DMS 273 (cell line): ENCODE measurements around the gene CAPRIN2.
A peak's percentile ranks its signal among the peaks of the same experiment; 100 is the strongest.

Experiments used
- DNase-seq: peaks from one replicate; lab custom pipeline; 2025; ENCODE audit not compliant: unreplicated experiment; lab: John Stamatoyannopoulos, UW

The CAPRIN2 gene

GRCh38 chr12:30754750-30755394 is at the start of gene CAPRIN2:
TSS of gene CAPRIN2 (minus strand) at chr12:30754951. CDS start at chr12:30753520, 1,431 bp downstream.
- peak; percentile 95 for DNase-seq

- peak; percentile 11 for DNase-seq
Measured at GRCh38 chr12:30797689-30798088, 42.9 kb upstream of the CAPRIN2 start.

GRCh38 chr12:30796891-30797371 is 42.2 kb upstream of the CAPRIN2 start:
- DNase-seq = peak; percentile 36

- DNase-seq = peak; percentile 70
Measured at GRCh38 chr12:30796313-30796780, 41.6 kb upstream of the CAPRIN2 start.

- DNase-seq = peak; percentile 71
Measured at GRCh38 chr12:30795410-30796312, 40.9 kb upstream of the CAPRIN2 start.

- DNase-seq = no peak
Measured at GRCh38 chr12:30794591-30795409, 40.0 kb upstream of the CAPRIN2 start.

GRCh38 chr12:30794020-30794419 is 39.3 kb upstream of the CAPRIN2 start:
- DNase-seq = no peak

GRCh38 chr12:30792648-30793499 is 38.1 kb upstream of the CAPRIN2 start:
- peak; percentile 9 for DNase-seq

GRCh38 chr12:30792085-30792484 is 37.3 kb upstream of the CAPRIN2 start:
- DNase-seq = no peak

- no peak for DNase-seq
Measured at GRCh38 chr12:30788754-30789153, 34.0 kb upstream of the CAPRIN2 start.

- DNase-seq = no peak
Measured at GRCh38 chr12:30785630-30786029, 30.9 kb upstream of the CAPRIN2 start.

- no peak for DNase-seq
Measured at GRCh38 chr12:30784508-30784907, 29.8 kb upstream of the CAPRIN2 start.

- DNase-seq = no peak
Measured at GRCh38 chr12:30783946-30784345, 29.2 kb upstream of the CAPRIN2 start.

- no peak for DNase-seq
Measured at GRCh38 chr12:30782316-30783173, 27.8 kb upstream of the CAPRIN2 start.

GRCh38 chr12:30779578-30779977 is 24.8 kb upstream of the CAPRIN2 start:
- no peak for DNase-seq

- no peak for DNase-seq
Measured at GRCh38 chr12:30779178-30779577, 24.4 kb upstream of the CAPRIN2 start.

- peak; percentile 3 for DNase-seq
Measured at GRCh38 chr12:30774599-30774998, 19.8 kb upstream of the CAPRIN2 start.

- DNase-seq = no peak
Measured at GRCh38 chr12:30769802-30770201, 15.1 kb upstream of the CAPRIN2 start.

GRCh38 chr12:30764251-30764650 is 9.5 kb upstream of the CAPRIN2 start:
- peak; percentile 31 for DNase-seq
